ENCODE measurements around the gene GNAI1. TPM values are rescaled to one million over a fixed set of nuclear protein-coding genes. Genes with fewer than 3 reads are reported as not detected.

The GNAI1 gene
- total RNA-seq, 1 experiment from 2014 or later: 20.5 TPM

DNA sequence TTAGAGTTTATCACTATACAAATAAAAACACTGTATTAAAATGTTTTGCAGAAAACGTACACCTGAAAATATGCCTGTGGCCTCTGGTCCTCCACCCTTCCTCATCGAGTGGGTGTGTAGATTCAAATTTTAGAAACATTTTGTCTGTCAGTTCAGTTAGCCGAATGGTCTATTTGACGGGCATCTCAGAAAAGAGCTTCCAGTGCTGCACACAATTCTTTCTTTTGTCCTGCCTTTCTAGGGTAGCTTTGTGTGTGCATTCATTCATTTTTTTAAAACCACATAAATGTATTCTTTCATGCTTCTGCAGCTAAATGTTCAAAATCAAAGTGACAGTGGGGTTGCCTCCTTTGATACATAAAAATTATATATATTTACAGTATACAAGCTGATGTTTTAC, 46.8 kb downstream of the GNAI1 start:
- no peak for DNase-seq
- BruUV-seq (replicated peaks): no TSS peak
- no peaks in the 10 kb centered on the region for H3K36me3 Mint-ChIP-seq (ENCODE audit: insufficient read depth, unreplicated experiment)
- intact Hi-C loops (cut with micrococcal nuclease; ENCODE audit: unreplicated experiment): no loop called here
- no peak for TF ChIP-seq CTCF (IDR thresholded peaks at IDR 0.05; ENCODE audit: unreplicated experiment)
- H3K9me3 Mint-ChIP-seq (ENCODE audit: low read depth, unreplicated experiment): peaks cover 7% of the 10 kb centered on the region
- CTCF ChIA-PET: no interaction called here
- H3K4me1 Mint-ChIP-seq (ENCODE audit: low read depth, unreplicated experiment): peaks cover 3% of the 10 kb centered on the region
- no peak overlapping the region for H3K4me3 Mint-ChIP-seq (ENCODE audit: low read depth, unreplicated experiment)
- no peak overlapping the region for H3K27ac Mint-ChIP-seq (ENCODE audit: unreplicated experiment)
- H3K27me3 Mint-ChIP-seq (ENCODE audit: unreplicated experiment): no peaks in the 10 kb centered on the region

- peaks cover 15% of the 10 kb centered on the region for H3K4me1 Mint-ChIP-seq (ENCODE audit: low read depth, unreplicated experiment)
- BruUV-seq (replicated peaks): no TSS peak
- no peak overlapping the region for H3K4me3 Mint-ChIP-seq (ENCODE audit: low read depth, unreplicated experiment)
Observed at GRCh38 chr7:80182630-80183276, 48.1 kb downstream of the GNAI1 start.

DNA sequence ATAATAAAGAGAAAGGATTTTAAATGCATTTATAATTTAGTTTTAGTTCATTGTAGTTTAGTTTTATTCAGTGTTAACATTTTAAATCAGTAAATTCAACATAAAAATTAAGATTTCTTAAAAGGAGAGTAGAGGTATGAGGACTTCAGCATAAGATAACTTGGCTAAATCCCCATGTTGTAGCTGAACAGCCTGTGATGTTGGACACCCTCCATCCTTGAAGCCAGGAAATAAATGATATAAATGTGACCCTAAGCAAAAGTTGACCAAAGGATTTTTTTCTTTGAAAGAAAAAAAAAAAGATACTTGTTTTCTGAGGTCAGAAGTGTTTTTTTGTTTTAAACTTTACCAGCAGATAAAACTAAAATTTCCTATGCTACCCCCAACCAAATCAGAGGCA, 48.7 kb downstream of the GNAI1 start:
- TF ChIP-seq CTCF (IDR thresholded peaks at IDR 0.05; ENCODE audit: unreplicated experiment): no peak
- peaks cover 7% of the 10 kb centered on the region for H3K9me3 Mint-ChIP-seq (ENCODE audit: low read depth, unreplicated experiment)
- CTCF ChIA-PET: no interaction called here
- peaks cover 15% of the 10 kb centered on the region for H3K4me1 Mint-ChIP-seq (ENCODE audit: low read depth, unreplicated experiment)
- intact Hi-C loops (cut with micrococcal nuclease; ENCODE audit: unreplicated experiment): no loop called here
- H3K27ac Mint-ChIP-seq (ENCODE audit: unreplicated experiment): no peak overlapping the region
- H3K27me3 Mint-ChIP-seq (ENCODE audit: unreplicated experiment): no peaks in the 10 kb centered on the region
- DNase-seq: no peak
- H3K4me3 Mint-ChIP-seq (ENCODE audit: low read depth, unreplicated experiment): no peak overlapping the region
- no peaks in the 10 kb centered on the region for H3K36me3 Mint-ChIP-seq (ENCODE audit: insufficient read depth, unreplicated experiment)
- BruUV-seq (replicated peaks): no TSS peak

More at GRCh38 chr7:80182630-80183276, 48.1 kb downstream of the GNAI1 start:
- H3K27me3 Mint-ChIP-seq (ENCODE audit: unreplicated experiment): no peaks in the 10 kb centered on the region
- CTCF ChIA-PET: no interaction called here
- intact Hi-C loops (cut with micrococcal nuclease; ENCODE audit: unreplicated experiment): no loop called here
- no peak for TF ChIP-seq CTCF (IDR thresholded peaks at IDR 0.05; ENCODE audit: unreplicated experiment)
- no peak overlapping the region for H3K27ac Mint-ChIP-seq (ENCODE audit: unreplicated experiment)
- DNase-seq: no peak
- H3K9me3 Mint-ChIP-seq (ENCODE audit: low read depth, unreplicated experiment): peaks cover 7% of the 10 kb centered on the region
- H3K36me3 Mint-ChIP-seq (ENCODE audit: insufficient read depth, unreplicated experiment): no peaks in the 10 kb centered on the region

- Mint-ChIP-seq H3K9me3 (ENCODE audit: low read depth, unreplicated experiment) (peaks cover 7% of the 10 kb centered on the region), H3K4me3 (ENCODE audit: low read depth, unreplicated experiment) (no peak overlapping the region), H3K27me3 (ENCODE audit: unreplicated experiment) (no peaks in the 10 kb centered on the region), H3K36me3 (ENCODE audit: insufficient read depth, unreplicated experiment) (no peaks in the 10 kb centered on the region), H3K4me1 (ENCODE audit: low read depth, unreplicated experiment) (peaks cover 15% of the 10 kb centered on the region), H3K27ac (ENCODE audit: unreplicated experiment) (no peak overlapping the region)
- TF ChIP-seq CTCF (IDR thresholded peaks at IDR 0.05; ENCODE audit: unreplicated experiment): no peak
- no TSS peak for BruUV-seq (replicated peaks)
- DNase-seq: no peak
- intact Hi-C loops (cut with micrococcal nuclease; ENCODE audit: unreplicated experiment): no loop called here
- CTCF ChIA-PET: no interaction called here
Observed at GRCh38 chr7:80183900-80184685, 49.5 kb downstream of the GNAI1 start.
